Caco-2 (cell line): ENCODE results near the gene MRPL19. TPM values are rescaled to one million over a fixed set of nuclear protein-coding genes. Genes with fewer than 3 reads are reported as not detected.
"Not testable (repeated sequence)": the region's sequence is repeated elsewhere in the genome, so short reads cannot be mapped to it uniquely, and the experiment has no call there.

Experiments used
- BruUV-seq: library from RNA; stranded (reverse); fragments of 400-500 nt; replicated peaks from 2 replicates; lab custom pipeline; 2021; lab: Mats Ljungman, UMichigan
- CTCF ChIA-PET: fragments of 300-600 bp; sonication (Branson Sonifier 250); formaldehyde crosslinking; loops from one replicate; lab custom pipeline; 2022; ENCODE audit warnings: antibody characterized with exemption; lab: Charles Lee
- POLR2A ChIA-PET: fragments of 300-600 bp; sonication (Branson Sonifier 250); formaldehyde crosslinking; loops from one replicate; lab custom pipeline; 2022; ENCODE audit warnings: antibody characterized with exemption; lab: Charles Lee
- DNase-seq, 2 experiments: peaks; one replicate each; pipeline versions ENCODE4 v3.0.0 to v3.0.0-alpha.2; 2020 to 2022
- H3K27me3 ChIP-seq: replicated peaks from 2 replicates; pipeline ENCODE4 v1.6.0; 2011; ENCODE audit warnings: low read length; ENCODE audit not compliant: control insufficient read depth, insufficient read depth
- H3K36me3 ChIP-seq: 2 replicates; pipeline ENCODE4 v1.5.1; 2011; ENCODE audit warnings: low read length; ENCODE audit not compliant: control insufficient read depth, insufficient read depth
- H3K4me1 ChIP-seq: fragments of 250-450 bp; sonication (Bioruptor Pico); 2 replicates; pipeline ENCODE4 v1.5.1; 2020; ENCODE audit warnings: mild to moderate bottlenecking
- H3K4me3 ChIP-seq: 2 replicates; pipeline ENCODE4 v1.5.1; 2011; ENCODE audit warnings: low read depth, mild to moderate bottlenecking, control low read depth, low read length
- H3K9me3 ChIP-seq: fragments of 250-450 bp; sonication (Bioruptor Pico); 2 replicates; pipeline ENCODE4 v1.5.1; 2020; ENCODE audit warnings: mild to moderate bottlenecking, moderate library complexity
- H3K27ac Mint-ChIP-seq: one replicate; pipeline ENCODE4 v1.8.0; 2022; ENCODE audit warnings: mixed read lengths; ENCODE audit not compliant: unreplicated experiment
- H3K27me3 Mint-ChIP-seq: one replicate; pipeline ENCODE4 v1.8.0; 2022; ENCODE audit warnings: mixed read lengths; ENCODE audit not compliant: insufficient read depth, unreplicated experiment
- H3K36me3 Mint-ChIP-seq: one replicate; pipeline ENCODE4 v1.8.0; 2022; ENCODE audit warnings: mild to moderate bottlenecking, mixed read lengths; ENCODE audit not compliant: insufficient read depth, unreplicated experiment
- H3K4me1 Mint-ChIP-seq: one replicate; pipeline ENCODE4 v1.8.0; 2022; ENCODE audit warnings: low read depth, mixed read lengths; ENCODE audit not compliant: unreplicated experiment
- H3K4me3 Mint-ChIP-seq: one replicate; pipeline ENCODE4 v1.8.0; 2022; ENCODE audit warnings: mild to moderate bottlenecking, moderate library complexity, mixed read lengths; ENCODE audit not compliant: unreplicated experiment
- H3K9me3 Mint-ChIP-seq: one replicate; pipeline ENCODE4 v1.8.0; 2022; ENCODE audit warnings: mixed read lengths; ENCODE audit not compliant: unreplicated experiment
- intact Hi-C: fragments of 100-400 bp; cut with micrococcal nuclease; formaldehyde crosslinking; loops from one replicate; pipeline ENCODE4 v1.10.0; 2022; ENCODE audit not compliant: unreplicated experiment
- total RNA-seq: library from RNA; stranded (reverse); gene quantifications from 2 replicates; pipeline ENCODE4 v1.2.3, GENCODE V29; 2022
- TF ChIP-seq, protein P1 (sequence below), 2 experiments: fragments of 200-600 bp in 1 of 2; IDR thresholded peaks; 1 replicate in 1 of 2; 2 replicates in 1 of 2; pipeline versions ENCODE4 v1.5.1 to v1.8.0; 2011 to 2022; ENCODE audit warnings: antibody characterized with exemption in 1 of 2, control low read depth in 1 of 2, inconsistent platforms in 1 of 2, low read depth in 1 of 2, low read length in 1 of 2, mild to moderate bottlenecking in 1 of 2, moderate library complexity in 1 of 2; ENCODE audit not compliant: insufficient read depth in 1 of 2, severe bottlenecking in 1 of 2, unreplicated experiment in 1 of 2

MRPL19 gene
- total RNA-seq, 1 experiment from 2014 or later = 57.8 TPM

- no peak overlapping the region for H3K27ac Mint-ChIP-seq
- TF ChIP-seq, protein P1, sequence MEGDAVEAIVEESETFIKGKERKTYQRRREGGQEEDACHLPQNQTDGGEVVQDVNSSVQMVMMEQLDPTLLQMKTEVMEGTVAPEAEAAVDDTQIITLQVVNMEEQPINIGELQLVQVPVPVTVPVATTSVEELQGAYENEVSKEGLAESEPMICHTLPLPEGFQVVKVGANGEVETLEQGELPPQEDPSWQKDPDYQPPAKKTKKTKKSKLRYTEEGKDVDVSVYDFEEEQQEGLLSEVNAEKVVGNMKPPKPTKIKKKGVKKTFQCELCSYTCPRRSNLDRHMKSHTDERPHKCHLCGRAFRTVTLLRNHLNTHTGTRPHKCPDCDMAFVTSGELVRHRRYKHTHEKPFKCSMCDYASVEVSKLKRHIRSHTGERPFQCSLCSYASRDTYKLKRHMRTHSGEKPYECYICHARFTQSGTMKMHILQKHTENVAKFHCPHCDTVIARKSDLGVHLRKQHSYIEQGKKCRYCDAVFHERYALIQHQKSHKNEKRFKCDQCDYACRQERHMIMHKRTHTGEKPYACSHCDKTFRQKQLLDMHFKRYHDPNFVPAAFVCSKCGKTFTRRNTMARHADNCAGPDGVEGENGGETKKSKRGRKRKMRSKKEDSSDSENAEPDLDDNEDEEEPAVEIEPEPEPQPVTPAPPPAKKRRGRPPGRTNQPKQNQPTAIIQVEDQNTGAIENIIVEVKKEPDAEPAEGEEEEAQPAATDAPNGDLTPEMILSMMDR (IDR thresholded peaks at IDR 0.05; ENCODE audit: insufficient read depth in 1 of 2, low read depth in 1 of 2, low read length in 1 of 2, severe bottlenecking in 1 of 2, unreplicated experiment in 1 of 2) = no peak
- H3K4me1 Mint-ChIP-seq = no peaks in the 10 kb centered on the region
- no peak for DNase-seq
- Histone ChIP-seq H3K4me3 (no peak overlapping the region), H3K4me1 (peaks cover 10% of the 10 kb centered on the region; the same call in 1 of the 2 replicates), H3K36me3 (no peaks in the 10 kb centered on the region; the same call in 1 of the 2 replicates), H3K9me3 (no peaks in the 10 kb centered on the region), H3K27me3 (no peaks in the 10 kb centered on the region)
- no peak overlapping the region for H3K4me3 Mint-ChIP-seq
- ChIA-PET CTCF (interaction anchor here (0.8 kb wide), 1 partner anchor 30 kb away, joined by 3 read pairs; no protein-coding TSS in a partner anchor), POLR2A (no interaction called here)
- H3K27me3 Mint-ChIP-seq = no peaks in the 10 kb centered on the region
- intact Hi-C loops = no loop called here
- H3K36me3 Mint-ChIP-seq = peaks cover 47% of the 10 kb centered on the region
- BruUV-seq = no TSS peak
- H3K9me3 Mint-ChIP-seq = no peaks in the 10 kb centered on the region
Observed at GRCh38 chr2:75667884-75668283, 21.3 kb downstream of the MRPL19 start.

DNA sequence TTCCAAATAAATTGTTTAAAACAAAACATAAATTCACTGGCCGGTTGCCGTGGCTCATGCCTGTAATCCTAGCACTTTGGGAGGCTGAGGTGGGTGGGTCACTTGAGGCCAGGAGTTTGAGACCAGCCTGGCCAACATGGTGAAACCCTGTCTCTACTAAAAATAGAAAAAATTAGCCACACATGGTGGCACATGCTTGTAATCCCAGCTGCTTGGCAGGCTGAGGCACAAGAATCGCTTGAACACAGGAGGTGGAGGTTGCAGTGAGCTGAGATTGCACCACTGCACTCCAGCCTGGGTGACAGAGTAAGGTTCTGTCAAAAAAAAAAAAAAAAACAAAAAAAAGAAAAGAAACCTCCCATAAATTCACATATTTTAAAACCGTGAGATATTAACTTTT is 28.8 kb downstream of the MRPL19 start:
- H3K4me3 ChIP-seq, CTCF ChIA-PET, DNase-seq, POLR2A ChIA-PET, H3K27ac Mint-ChIP-seq, H3K4me1 ChIP-seq, H3K9me3 Mint-ChIP-seq, H3K4me1 Mint-ChIP-seq, H3K27me3 ChIP-seq, BruUV-seq, H3K9me3 ChIP-seq, H3K4me3 Mint-ChIP-seq, H3K27me3 Mint-ChIP-seq, intact Hi-C loops, H3K36me3 ChIP-seq: not testable (repeated sequence)
- peaks cover 23% of the 10 kb centered on the region for H3K36me3 Mint-ChIP-seq

GRCh38 chr2:75675908-75676307 is 29.3 kb downstream of the MRPL19 start:
- Histone ChIP-seq H3K9me3 (no peaks in the 10 kb centered on the region), H3K4me3 (no peak overlapping the region), H3K36me3 (no peaks in the 10 kb centered on the region; the same call in 1 of the 2 replicates), H3K27me3 (no peaks in the 10 kb centered on the region), H3K4me1 (no peaks in the 10 kb centered on the region)
- Mint-ChIP-seq H3K4me1 (no peaks in the 10 kb centered on the region), H3K36me3 (peaks cover 22% of the 10 kb centered on the region), H3K9me3 (no peaks in the 10 kb centered on the region), H3K27ac (no peak overlapping the region), H3K27me3 (no peaks in the 10 kb centered on the region), H3K4me3 (no peak overlapping the region)
- TF ChIP-seq, protein P1 (IDR thresholded peaks at IDR 0.05; ENCODE audit: insufficient read depth in 1 of 2, low read depth in 1 of 2, low read length in 1 of 2, severe bottlenecking in 1 of 2, unreplicated experiment in 1 of 2) = no peak
- POLR2A ChIA-PET = no interaction called here
- BruUV-seq = no TSS peak
- no peak for DNase-seq
- CTCF ChIA-PET = no interaction called here
- intact Hi-C loops = no loop called here
